OCI-LY3 (cell line): ENCODE results near the gene CHAF1A.

Experiments used
- H2AFZ ChIP-seq: fragments of 200-600, 300-600 bp; shearing (Covaris generic); 2 replicates; pipeline ENCODE4 v1.6.0; 2014; ENCODE audit warnings: antibody characterized with exemption, low read depth, low read length
- H3K27ac ChIP-seq: fragments of 200-600, 300-600 bp; sonication (generic); 2 replicates; pipeline ENCODE4 v1.5.1; 2014; ENCODE audit warnings: mild to moderate bottlenecking, low read length, moderate library complexity, mixed read lengths
- H3K27me3 ChIP-seq: fragments of 200-600, 300-600 bp; sonication (generic); 2 replicates; pipeline ENCODE4 v1.6.1; 2014; ENCODE audit warnings: low read depth, low read length, mixed read lengths
- H3K36me3 ChIP-seq: fragments of 200-600, 300-600 bp; sonication (generic); replicated peaks from 2 replicates; pipeline ENCODE3; 2014; ENCODE audit warnings: low read depth, low read length, mixed read lengths
- H3K4me1 ChIP-seq: fragments of 300-600, 200-600 bp; sonication (generic); 2 replicates; pipeline ENCODE4 v1.6.1; 2014; ENCODE audit warnings: low read length, mixed read lengths
- H3K4me2 ChIP-seq: fragments of 200-600, 300-600 bp; sonication (generic); 2 replicates; pipeline ENCODE4 v1.6.1; 2014; ENCODE audit warnings: low read length, mixed read lengths
- H3K4me3 ChIP-seq: fragments of 300-600, 200-600 bp; sonication (generic); 2 replicates; pipeline ENCODE4 v1.5.1; 2014; ENCODE audit warnings: antibody characterized with exemption, mild to moderate bottlenecking, low read length, moderate library complexity
- H3K79me2 ChIP-seq: fragments of 300-600, 200-600 bp; shearing (Covaris generic); 2 replicates; pipeline ENCODE4 v1.6.1; 2014; ENCODE audit warnings: mild to moderate bottlenecking, low read length, mixed read lengths
- H3K9ac ChIP-seq: fragments of 300-600, 200-600 bp; shearing (Covaris generic); 2 replicates; pipeline ENCODE4 v1.6.0; 2014; ENCODE audit warnings: mild to moderate bottlenecking, low read length, moderate library complexity
- H3K9me3 ChIP-seq: fragments of 200-600, 300-600 bp; shearing (Covaris generic); 2 replicates; pipeline ENCODE4 v1.6.1; 2014; ENCODE audit warnings: low read length, mixed read lengths; ENCODE audit not compliant: insufficient read depth
- H4K20me1 ChIP-seq: fragments of 200-600, 300-600 bp; sonication (generic); 2 replicates; pipeline ENCODE4 v1.6.1; 2016; ENCODE audit warnings: low read length, mixed read lengths; ENCODE audit not compliant: insufficient read depth
- EZH2phosphoT487 ChIP-seq: fragments of 200-600 bp; shearing (Covaris generic); IDR thresholded peaks from 2 replicates; pipeline ENCODE4 v1.6.1; 2018; ENCODE audit warnings: antibody characterized with exemption, mixed run types, low read depth
- TF ChIP-seq, protein P1 (sequence below): fragments of 200-600, 300-600 bp; sonication (generic); IDR thresholded peaks from 2 replicates; pipeline ENCODE4 v1.5.1; 2014; ENCODE audit warnings: antibody characterized with exemption, low read length, low read depth

The CHAF1A gene

DNA sequence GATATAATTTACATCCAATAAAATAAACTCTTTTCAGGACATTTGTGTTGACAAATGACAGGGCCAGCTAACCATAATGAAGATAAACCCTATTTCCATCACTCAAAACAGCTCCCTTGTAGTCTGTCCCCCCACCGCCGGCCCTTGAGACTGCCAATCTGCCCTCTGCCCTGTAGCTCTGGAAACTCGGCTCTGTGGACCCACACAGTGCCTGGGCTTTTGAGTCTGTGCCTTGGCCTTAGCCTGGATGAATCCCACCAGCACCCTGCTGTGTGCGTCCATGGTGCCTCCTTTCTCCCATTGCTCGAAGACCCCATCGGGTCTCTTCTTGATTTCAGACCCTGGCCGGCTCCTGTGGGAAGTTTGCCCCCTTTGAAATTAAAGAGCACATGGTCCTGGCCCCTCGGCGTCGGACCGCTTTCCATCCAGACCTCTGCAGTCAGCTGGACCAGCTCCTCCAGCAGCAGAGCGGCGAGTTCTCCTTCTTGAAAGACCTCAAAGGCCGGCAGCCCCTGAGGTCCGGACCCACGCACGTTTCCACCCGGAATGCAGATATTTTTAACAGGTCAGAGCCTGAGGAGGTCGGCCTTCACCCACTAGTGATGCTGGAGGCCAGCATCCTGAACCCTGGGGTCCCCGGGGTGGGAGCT, 26.0 kb downstream of the CHAF1A start:
- H3K9me3 ChIP-seq = no peaks in the 10 kb centered on the region
- H3K4me1 ChIP-seq = no peaks in the 10 kb centered on the region
- H3K27ac ChIP-seq = no peak overlapping the region
- TF ChIP-seq, protein P1, sequence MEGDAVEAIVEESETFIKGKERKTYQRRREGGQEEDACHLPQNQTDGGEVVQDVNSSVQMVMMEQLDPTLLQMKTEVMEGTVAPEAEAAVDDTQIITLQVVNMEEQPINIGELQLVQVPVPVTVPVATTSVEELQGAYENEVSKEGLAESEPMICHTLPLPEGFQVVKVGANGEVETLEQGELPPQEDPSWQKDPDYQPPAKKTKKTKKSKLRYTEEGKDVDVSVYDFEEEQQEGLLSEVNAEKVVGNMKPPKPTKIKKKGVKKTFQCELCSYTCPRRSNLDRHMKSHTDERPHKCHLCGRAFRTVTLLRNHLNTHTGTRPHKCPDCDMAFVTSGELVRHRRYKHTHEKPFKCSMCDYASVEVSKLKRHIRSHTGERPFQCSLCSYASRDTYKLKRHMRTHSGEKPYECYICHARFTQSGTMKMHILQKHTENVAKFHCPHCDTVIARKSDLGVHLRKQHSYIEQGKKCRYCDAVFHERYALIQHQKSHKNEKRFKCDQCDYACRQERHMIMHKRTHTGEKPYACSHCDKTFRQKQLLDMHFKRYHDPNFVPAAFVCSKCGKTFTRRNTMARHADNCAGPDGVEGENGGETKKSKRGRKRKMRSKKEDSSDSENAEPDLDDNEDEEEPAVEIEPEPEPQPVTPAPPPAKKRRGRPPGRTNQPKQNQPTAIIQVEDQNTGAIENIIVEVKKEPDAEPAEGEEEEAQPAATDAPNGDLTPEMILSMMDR = no peak
- no peak for TF ChIP-seq EZH2phosphoT487
- no peak overlapping the region for H3K9ac ChIP-seq
- H4K20me1 ChIP-seq = peaks cover 4% of the 10 kb centered on the region; the same call in 1 of the 2 replicates
- no peak overlapping the region for H3K4me2 ChIP-seq
- no peaks in the 10 kb centered on the region for H3K27me3 ChIP-seq
- no peak overlapping the region for H2AFZ ChIP-seq
- peaks cover 69% of the 10 kb centered on the region for H3K36me3 ChIP-seq
- H3K79me2 ChIP-seq = peaks cover 4% of the 10 kb centered on the region; the same call in 1 of the 2 replicates
- no peak overlapping the region for H3K4me3 ChIP-seq

DNA sequence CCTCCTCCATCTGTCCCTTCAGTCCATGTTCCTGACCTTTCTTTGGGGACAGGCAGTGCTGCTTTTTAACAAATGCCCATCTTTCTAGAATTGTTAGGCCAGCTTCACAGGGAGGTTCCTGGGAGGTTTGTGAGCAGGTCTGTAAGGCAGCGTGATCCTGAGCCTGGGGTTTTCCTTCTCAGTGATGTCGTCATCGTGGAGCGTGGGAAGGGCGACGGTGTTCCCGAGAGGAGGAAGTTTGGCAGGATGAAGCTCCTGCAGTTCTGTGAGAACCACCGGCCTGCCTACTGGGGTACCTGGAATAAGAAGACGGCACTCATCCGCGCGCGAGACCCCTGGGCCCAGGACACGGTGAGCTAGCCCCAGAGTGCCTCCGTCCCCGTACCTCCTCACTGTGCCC, 26.8 kb downstream of the CHAF1A start:
- Histone ChIP-seq H4K20me1 (peaks cover 4% of the 10 kb centered on the region; the same call in 1 of the 2 replicates), H3K27me3 (no peaks in the 10 kb centered on the region), H3K9me3 (no peaks in the 10 kb centered on the region), H3K4me3 (no peak overlapping the region), H3K27ac (no peak overlapping the region), H3K4me2 (no peak overlapping the region), H3K36me3 (peaks cover 66% of the 10 kb centered on the region), H3K4me1 (no peaks in the 10 kb centered on the region), H3K79me2 (peaks cover 8% of the 10 kb centered on the region; the same call in 1 of the 2 replicates), H3K9ac (no peak overlapping the region), H2AFZ (no peak overlapping the region)
- TF ChIP-seq, protein P1 = no peak
- TF ChIP-seq EZH2phosphoT487 = no peak

DNA sequence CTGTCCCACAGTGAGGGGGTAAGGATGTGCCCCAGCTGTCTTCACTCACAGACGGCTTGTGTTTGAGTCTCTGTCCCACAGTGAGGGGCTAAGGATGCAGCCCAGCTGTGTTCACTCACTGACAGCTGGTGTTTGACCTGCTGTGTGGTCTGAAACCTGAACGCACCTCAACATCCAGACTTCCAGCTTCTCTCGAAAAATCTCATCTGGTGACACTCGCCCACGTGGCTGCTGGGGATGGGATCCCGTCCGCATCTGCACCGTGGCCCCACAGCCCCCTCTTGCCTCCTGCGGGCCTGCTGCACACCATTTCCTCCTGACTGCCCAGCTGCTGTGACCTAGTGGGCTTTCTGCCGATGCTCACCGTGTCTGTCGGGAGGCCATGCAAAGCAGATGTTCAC, 27.3 kb downstream of the CHAF1A start:
- H3K36me3 ChIP-seq = peaks cover 70% of the 10 kb centered on the region
- no peak overlapping the region for H3K4me3 ChIP-seq
- no peak overlapping the region for H3K27ac ChIP-seq
- TF ChIP-seq, protein P1 = no peak
- no peak for TF ChIP-seq EZH2phosphoT487
- no peaks in the 10 kb centered on the region for H3K27me3 ChIP-seq
- H3K4me2 ChIP-seq = no peak overlapping the region
- H2AFZ ChIP-seq = no peak overlapping the region
- peaks cover 4% of the 10 kb centered on the region; the same call in 1 of the 2 replicates for H4K20me1 ChIP-seq
- peaks cover 13% of the 10 kb centered on the region for H3K79me2 ChIP-seq
- H3K9me3 ChIP-seq = no peaks in the 10 kb centered on the region
- no peak overlapping the region for H3K9ac ChIP-seq
- H3K4me1 ChIP-seq = no peaks in the 10 kb centered on the region

DNA sequence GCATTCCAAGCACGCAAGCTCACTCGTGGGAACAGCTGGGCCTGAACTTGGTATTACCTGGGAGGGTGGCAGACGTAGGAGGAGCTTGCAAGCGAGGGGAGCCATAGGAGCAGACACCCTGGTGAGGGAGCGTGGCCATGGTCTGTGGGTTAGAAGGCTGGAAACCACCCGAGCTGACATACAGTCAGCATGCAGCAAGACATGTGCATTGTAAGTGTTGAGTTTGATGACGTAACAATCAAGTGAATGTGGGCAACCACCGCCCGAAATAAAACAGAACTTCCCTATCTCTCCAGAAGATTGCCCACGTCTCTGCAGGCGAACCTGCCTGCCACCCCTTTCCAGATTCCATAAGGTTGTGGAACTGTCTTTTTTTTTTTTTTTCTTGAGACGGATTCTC, 28.3 kb downstream of the CHAF1A start:
- Histone ChIP-seq H3K9ac (no peak overlapping the region), H3K9me3 (no peaks in the 10 kb centered on the region), H2AFZ (no peak overlapping the region), H3K4me1 (no peaks in the 10 kb centered on the region), H3K4me2 (no peak overlapping the region), H3K27ac (no peak overlapping the region), H3K36me3 (peaks cover 67% of the 10 kb centered on the region), H3K27me3 (no peaks in the 10 kb centered on the region), H4K20me1 (peaks cover 4% of the 10 kb centered on the region; the same call in 1 of the 2 replicates), H3K79me2 (peaks cover 16% of the 10 kb centered on the region), H3K4me3 (no peak overlapping the region)
- no peak for TF ChIP-seq EZH2phosphoT487
- TF ChIP-seq, protein P1 = no peak
